Stimulated activated naive CD8-positive, alpha-beta T cell treated with anti-CD3 and anti-CD28 coated beads, Interleukin-15, Interleukin-2, amounts not matched to agents 100 U/mL and 50 U/mL, for 24 hours (primary cell): ENCODE data around the gene ZNF331.

Source experiments
- ATAC-seq: fragments of 150-1000 bp; cut with Tn5 transposase; one replicate; pipeline ENCODE4 v1.10.0; 2021
- DNase-seq: peaks from one replicate; pipeline ENCODE4 v3.0.0; 2021

Gene ZNF331

GRCh38 chr19:53520547-53521372 lies 17.2 kb upstream of the ZNF331 start:
- ATAC-seq (peak; percentile 100), DNase-seq (peak; percentile 84)

GRCh38 chr19:53521373-53522202 lies 16.4 kb upstream of the ZNF331 start:
- DNase-seq, result peak; percentile 15
- no peak for ATAC-seq

- ATAC-seq (no peak), DNase-seq (no peak)
Observed at GRCh38 chr19:53525922-53526321, 12.0 kb upstream of the ZNF331 start.

GRCh38 chr19:53530622-53531021 lies 7.3 kb upstream of the ZNF331 start:
- no peak for ATAC-seq
- no peak for DNase-seq

GRCh38 chr19:53531457-53531856 lies 6.5 kb upstream of the ZNF331 start:
- no peak for ATAC-seq

GRCh38 chr19:53532362-53532761 lies 5.6 kb upstream of the ZNF331 start:
- ATAC-seq, result no peak
- no peak for DNase-seq

More at GRCh38 chr19:53531457-53531856, 6.5 kb upstream of the ZNF331 start:
- no peak for DNase-seq

GRCh38 chr19:53536225-53536548 lies 1.8 kb upstream of the ZNF331 start:
- ATAC-seq, result no peak
- DNase-seq, result no peak

GRCh38 chr19:53537121-53537520 lies 824 bp upstream of the ZNF331 start:
- ATAC-seq, result peak; percentile 0
- peak; percentile 21 for DNase-seq

GRCh38 chr19:53538378-53539109 lies 599 bp downstream of the ZNF331 start:
- no peak for ATAC-seq
- no peak for DNase-seq

GRCh38 chr19:53540091-53540490 lies 2.1 kb downstream of the ZNF331 start:
- ATAC-seq (no peak), DNase-seq (no peak)

- no peak for DNase-seq
- ATAC-seq, result no peak
Observed at GRCh38 chr19:53541971-53542370, 4.0 kb downstream of the ZNF331 start.

GRCh38 chr19:53545271-53546065 lies 7.5 kb downstream of the ZNF331 start:
- no peak for DNase-seq
- ATAC-seq, result no peak

- no peak for ATAC-seq
- DNase-seq, result no peak
Observed at GRCh38 chr19:53546758-53547513, 9.0 kb downstream of the ZNF331 start.

- ATAC-seq, result no peak
Observed at GRCh38 chr19:53549340-53549739, 11.4 kb downstream of the ZNF331 start.

GRCh38 chr19:53552001-53552721 lies 14.2 kb downstream of the ZNF331 start:
- no peak for ATAC-seq
- DNase-seq, result no peak

More at GRCh38 chr19:53549340-53549739, 11.4 kb downstream of the ZNF331 start:
- no peak for DNase-seq

GRCh38 chr19:53553156-53553555 lies 15.2 kb downstream of the ZNF331 start:
- peak; percentile 29 for ATAC-seq

GRCh38 chr19:53553865-53554791 lies 16.2 kb downstream of the ZNF331 start:
- DNase-seq (peak; percentile 89), ATAC-seq (peak; percentile 92)

More at GRCh38 chr19:53553156-53553555, 15.2 kb downstream of the ZNF331 start:
- DNase-seq, result no peak

GRCh38 chr19:53554804-53555203 lies 16.9 kb downstream of the ZNF331 start:
- peak; percentile 6 for ATAC-seq
- no peak for DNase-seq

GRCh38 chr19:53555352-53555751 lies 17.4 kb downstream of the ZNF331 start:
- no peak for ATAC-seq
- DNase-seq, result no peak
